ENCODE measurements around the gene DGKE. TPM values are rescaled to one million over a fixed set of nuclear protein-coding genes. Genes with fewer than 3 reads are reported as not detected.

DGKE gene
- total RNA-seq, 1 donor from 2014 or later, result 5.4 TPM

- Mint-ChIP-seq H3K9me3 (peaks cover 9% of the 10 kb centered on the region), H3K4me1 (peaks cover 12% of the 10 kb centered on the region), H3K27ac (ENCODE audit: unreplicated experiment) (no peak overlapping the region), H3K4me3 (no peak overlapping the region), H3K27me3 (ENCODE audit: low read depth) (no peaks in the 10 kb centered on the region), H3K36me3 (ENCODE audit: low read depth) (peaks cover 34% of the 10 kb centered on the region)
- no peak for TF ChIP-seq CTCF (conservative IDR thresholded peaks at IDR 0.05)
- no peak for DNase-seq (ENCODE audit: low read depth, low spot score)
Measured at GRCh38 chr17:56887105-56887504, 53.2 kb downstream of the DGKE start.

- DNase-seq (ENCODE audit: low read depth, low spot score), result no peak
- Mint-ChIP-seq H3K27me3 (ENCODE audit: low read depth) (no peaks in the 10 kb centered on the region), H3K36me3 (ENCODE audit: low read depth) (peaks cover 41% of the 10 kb centered on the region), H3K27ac (ENCODE audit: unreplicated experiment) (no peak overlapping the region), H3K9me3 (peaks cover 13% of the 10 kb centered on the region), H3K4me1 (peaks cover 12% of the 10 kb centered on the region), H3K4me3 (no peak overlapping the region)
- no peak for TF ChIP-seq CTCF (conservative IDR thresholded peaks at IDR 0.05)
Measured at GRCh38 chr17:56887552-56888467, 53.9 kb downstream of the DGKE start.

- Mint-ChIP-seq H3K9me3 (peaks cover 13% of the 10 kb centered on the region), H3K27ac (ENCODE audit: unreplicated experiment) (no peak overlapping the region), H3K4me1 (peaks cover 2% of the 10 kb centered on the region), H3K27me3 (ENCODE audit: low read depth) (no peaks in the 10 kb centered on the region), H3K4me3 (no peak overlapping the region), H3K36me3 (ENCODE audit: low read depth) (peaks cover 43% of the 10 kb centered on the region)
- TF ChIP-seq CTCF (conservative IDR thresholded peaks at IDR 0.05), result no peak
- DNase-seq (ENCODE audit: low read depth, low spot score), result no peak
Measured at GRCh38 chr17:56890390-56890789, 56.4 kb downstream of the DGKE start.

- Mint-ChIP-seq H3K27me3 (ENCODE audit: low read depth) (no peaks in the 10 kb centered on the region), H3K27ac (ENCODE audit: unreplicated experiment) (no peak overlapping the region), H3K4me1 (no peaks in the 10 kb centered on the region), H3K9me3 (peaks cover 13% of the 10 kb centered on the region), H3K36me3 (ENCODE audit: low read depth) (peaks cover 43% of the 10 kb centered on the region), H3K4me3 (no peak overlapping the region)
- DNase-seq (ENCODE audit: low read depth, low spot score), result no peak
- no peak for TF ChIP-seq CTCF (conservative IDR thresholded peaks at IDR 0.05)
Measured at GRCh38 chr17:56890906-56891674, 57.1 kb downstream of the DGKE start.

- peaks cover 37% of the 10 kb centered on the region for H3K36me3 Mint-ChIP-seq (ENCODE audit: low read depth)
- no peaks in the 10 kb centered on the region for H3K27me3 Mint-ChIP-seq (ENCODE audit: low read depth)
- peaks cover 10% of the 10 kb centered on the region for H3K9me3 Mint-ChIP-seq
- H3K4me1 Mint-ChIP-seq, result no peaks in the 10 kb centered on the region
- DNase-seq (ENCODE audit: low read depth, low spot score), result no peak
- TF ChIP-seq CTCF (conservative IDR thresholded peaks at IDR 0.05), result peak; percentile 27
- H3K27ac Mint-ChIP-seq (ENCODE audit: unreplicated experiment), result no peak overlapping the region
- no peak overlapping the region for H3K4me3 Mint-ChIP-seq
Measured at GRCh38 chr17:56891751-56892150, 57.8 kb downstream of the DGKE start.
